PC-9 (cell line): ENCODE results near the gene ARHGAP40. TPM values are rescaled to one million over a fixed set of nuclear protein-coding genes. Genes with fewer than 3 reads are reported as not detected.
A peak's percentile ranks its signal among the peaks of the same experiment; 100 is the strongest.

Source experiments
- BruUV-seq: library from RNA; stranded (reverse); fragments of 400-500 nt; replicated peaks from 2 replicates; lab custom pipeline; 2021; lab: Mats Ljungman, UMichigan
- CTCF ChIA-PET: fragments of 300-600 bp; sonication (Branson Sonifier 250); formaldehyde crosslinking; loops from one replicate; lab custom pipeline; 2022; ENCODE audit warnings: antibody characterized with exemption; lab: Charles Lee
- POLR2A ChIA-PET: fragments of 300-600 bp; sonication (Branson Sonifier 250); formaldehyde crosslinking; loops from one replicate; lab custom pipeline; 2022; ENCODE audit warnings: antibody characterized with exemption; ENCODE audit not compliant: unreplicated experiment; lab: Charles Lee
- DNase-seq, 2 experiments: peaks; one replicate each; pipeline versions ENCODE4 v3.0.0 to v3.0.0-alpha.2; 2015 to 2022; ENCODE audit warnings: mixed read lengths in 1 of 2
- H2AFZ ChIP-seq: fragments of 200-600 bp; sonication (generic); 2 replicates; pipeline ENCODE4 v1.8.1; 2017; ENCODE audit warnings: antibody characterized with exemption
- H3F3A ChIP-seq: fragments of 200-600 bp; sonication (generic); 2 replicates; pipeline ENCODE4 v1.8.1; 2017; ENCODE audit warnings: antibody characterized with exemption, mild to moderate bottlenecking, low read depth; ENCODE audit not compliant: insufficient read depth
- H3K27ac ChIP-seq: fragments of 200-600 bp; sonication (generic); 2 replicates; pipeline ENCODE4 v1.6.1; 2016; ENCODE audit warnings: mixed run types
- H3K27me3 ChIP-seq: fragments of 200-600 bp; sonication (generic); 2 replicates; pipeline ENCODE4 v1.6.1; 2016; ENCODE audit warnings: low read depth, mixed run types; ENCODE audit not compliant: insufficient read depth
- H3K36me3 ChIP-seq: fragments of 200-600 bp; sonication (generic); 2 replicates; pipeline ENCODE4 v1.6.1; 2016; ENCODE audit warnings: low read depth, mixed run types
- H3K4me1 ChIP-seq: fragments of 200-600 bp; sonication (generic); replicated peaks from 2 replicates; pipeline ENCODE4 v1.6.1; 2016; ENCODE audit warnings: mixed run types; ENCODE audit not compliant: insufficient read depth
- H3K4me2 ChIP-seq: fragments of 200-600 bp; sonication (generic); 2 replicates; pipeline ENCODE4 v1.6.1; 2017; ENCODE audit warnings: mixed run types
- H3K4me3 ChIP-seq: fragments of 200-600 bp; sonication (generic); 2 replicates; pipeline ENCODE4 v1.6.1; 2016; ENCODE audit warnings: mixed run types
- H3K79me2 ChIP-seq: fragments of 200-600 bp; sonication (generic); 2 replicates; pipeline ENCODE4 v1.6.1; 2017; ENCODE audit warnings: low read depth, mixed run types
- H3K9me2 ChIP-seq: fragments of 200-600 bp; sonication (generic); 2 replicates; pipeline ENCODE4 v1.8.1; 2017; ENCODE audit warnings: mild to moderate bottlenecking; ENCODE audit not compliant: insufficient read depth
- H3K9me3 ChIP-seq: fragments of 200-600 bp; sonication (generic); 2 replicates; pipeline ENCODE4 v1.8.1; 2016; ENCODE audit warnings: low read depth; ENCODE audit not compliant: insufficient read depth
- H4K20me1 ChIP-seq: fragments of 200-600 bp; sonication (generic); 2 replicates; pipeline ENCODE4 v1.8.1; 2017; ENCODE audit not compliant: insufficient read depth
- CTCF ChIP-seq: fragments of 200-600 bp; sonication (generic); conservative IDR thresholded peaks from 2 replicates; pipeline ENCODE4 v1.6.1; 2017; ENCODE audit warnings: mixed run types, antibody characterized with exemption, mild to moderate bottlenecking, moderate library complexity
- EZH2 ChIP-seq: fragments of 200-600 bp; sonication (generic); IDR thresholded peaks from 2 replicates; pipeline ENCODE4 v1.8.0; 2017; ENCODE audit warnings: antibody characterized with exemption, low read depth
- intact Hi-C: fragments of 100-400 bp; cut with micrococcal nuclease; formaldehyde crosslinking; loops from one replicate; pipeline ENCODE4 v1.10.0; 2022; ENCODE audit not compliant: unreplicated experiment
- total RNA-seq: library from RNA; stranded (reverse); gene quantifications from 2 replicates; pipeline ENCODE4 v1.2.3, GENCODE V29; 2021

The ARHGAP40 gene
- total RNA-seq, 1 experiment from 2014 or later = 0.92 TPM

DNA sequence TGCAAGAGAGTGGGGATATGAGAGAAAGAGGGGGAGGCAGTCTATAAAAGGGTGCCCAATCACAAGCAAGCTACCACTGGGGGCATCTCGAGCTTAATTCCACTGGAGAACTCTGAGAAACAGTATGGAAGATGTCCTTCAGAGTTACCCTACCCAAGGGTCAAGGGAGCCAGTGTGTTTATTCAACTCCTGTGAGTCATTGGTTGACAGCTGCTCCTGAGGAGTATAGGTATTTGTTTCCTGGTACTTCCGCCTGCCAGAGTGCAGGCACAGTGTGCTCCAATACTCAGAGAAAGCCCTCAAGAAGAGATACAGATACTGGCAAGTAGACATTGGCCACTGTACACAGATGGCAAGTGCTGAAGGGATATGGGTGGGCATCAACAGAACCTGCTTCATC is 49.5 kb downstream of the ARHGAP40 start:
- no peaks in the 10 kb centered on the region for H3F3A ChIP-seq
- no peak overlapping the region for H3K4me3 ChIP-seq
- ChIA-PET POLR2A (no interaction called here), CTCF (interaction anchor here (0.6 kb wide), 1 partner anchor 393 kb away, joined by 3 read pairs; no protein-coding TSS in a partner anchor)
- H3K4me2 ChIP-seq = no peak overlapping the region
- no peak overlapping the region for H3K27ac ChIP-seq
- 0 out of 2 replicates have a peak, but pooled peaks cover 2% of the 10 kb centered on the region for H3K4me1 ChIP-seq
- peaks cover 26% of the 10 kb centered on the region for H3K27me3 ChIP-seq
- TF ChIP-seq CTCF (no peak), EZH2 (no peak)
- DNase-seq = peak in 1 of 2 experiments; percentile 70
- H3K9me3 ChIP-seq = no peaks in the 10 kb centered on the region
- BruUV-seq = no TSS peak
- no peaks in the 10 kb centered on the region for H3K79me2 ChIP-seq
- no peaks in the 10 kb centered on the region for H4K20me1 ChIP-seq
- H2AFZ ChIP-seq = no peak overlapping the region
- no peaks in the 10 kb centered on the region for H3K9me2 ChIP-seq
- no peaks in the 10 kb centered on the region for H3K36me3 ChIP-seq
- intact Hi-C loops = no loop called here

DNA sequence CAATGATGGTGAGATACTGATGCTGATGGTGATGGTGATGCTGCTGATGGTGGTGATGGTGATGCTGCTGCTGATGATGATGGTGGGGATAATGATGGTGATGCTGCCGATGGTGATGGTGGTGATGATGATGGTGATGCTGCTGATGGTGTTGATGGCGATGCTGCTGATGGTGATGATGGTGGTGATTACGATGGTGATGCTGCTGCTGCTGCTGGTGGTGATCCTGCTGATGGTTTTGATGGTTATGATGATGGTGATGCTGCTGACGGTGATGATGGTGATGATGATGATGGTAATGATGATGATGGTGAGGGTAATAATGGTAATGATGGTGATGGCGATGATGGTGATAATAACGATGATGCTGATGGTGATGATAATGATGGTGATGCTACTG is 50.0 kb downstream of the ARHGAP40 start:
- H3K4me2 ChIP-seq = no peak overlapping the region
- H3K36me3 ChIP-seq = no peaks in the 10 kb centered on the region
- H3K9me2 ChIP-seq = no peaks in the 10 kb centered on the region
- no peak overlapping the region for H3K27ac ChIP-seq
- no TSS peak for BruUV-seq
- no peaks in the 10 kb centered on the region for H4K20me1 ChIP-seq
- H3F3A ChIP-seq = no peaks in the 10 kb centered on the region
- intact Hi-C loops = no loop called here
- no peaks in the 10 kb centered on the region for H3K4me1 ChIP-seq
- POLR2A ChIA-PET = no interaction called here
- peaks cover 29% of the 10 kb centered on the region for H3K27me3 ChIP-seq
- no peaks in the 10 kb centered on the region for H3K9me3 ChIP-seq
- CTCF ChIA-PET = no interaction called here
- H2AFZ ChIP-seq = no peak overlapping the region
- TF ChIP-seq EZH2 (no peak), CTCF (no peak)
- DNase-seq = no peak
- no peaks in the 10 kb centered on the region for H3K79me2 ChIP-seq
- H3K4me3 ChIP-seq = no peak overlapping the region

- DNase-seq = no peak
- intact Hi-C loops = no loop called here
- H3K4me1 ChIP-seq = no peaks in the 10 kb centered on the region
- H3K9me2 ChIP-seq = no peaks in the 10 kb centered on the region
- TF ChIP-seq EZH2 = no peak
- TF ChIP-seq CTCF = no peak
- no TSS peak for BruUV-seq
- POLR2A ChIA-PET = no interaction called here
- H3K27me3 ChIP-seq = peaks cover 44% of the 10 kb centered on the region
- H3K4me3 ChIP-seq = no peak overlapping the region
- no peak overlapping the region for H3K27ac ChIP-seq
- H3F3A ChIP-seq = no peaks in the 10 kb centered on the region
- no peak overlapping the region for H2AFZ ChIP-seq
- CTCF ChIA-PET = no interaction called here
- no peaks in the 10 kb centered on the region for H4K20me1 ChIP-seq
- H3K36me3 ChIP-seq = no peaks in the 10 kb centered on the region
- no peaks in the 10 kb centered on the region for H3K79me2 ChIP-seq
- H3K9me3 ChIP-seq = no peaks in the 10 kb centered on the region
- no peak overlapping the region for H3K4me2 ChIP-seq
Measured at GRCh38 chr20:38652995-38653394, 51.4 kb downstream of the ARHGAP40 start.
